Small intestine (tissue), 7 donors: ENCODE results near the gene BTG1. TPM values are rescaled to one million over a fixed set of nuclear protein-coding genes. Genes with fewer than 3 reads are reported as not detected.

ENCODE experiments used
- DNase-seq, 2 donors: peaks; one replicate each; pipeline versions ENCODE4 v3.0.0 to v3.0.0-alpha.2; 2013
- FAIRE-seq: peaks from 2 replicates; lab custom pipeline; 2012; peaks lifted over from hg19 to GRCh38; lab: Jason Lieb, UNC
- H3K27ac ChIP-seq, 3 donors: one replicate each; pipeline ENCODE4 v1.5.1; 2013; ENCODE audit warnings: low read length in 2 of 3, mild to moderate bottlenecking in 2 of 3, control low read depth in 1 of 3, inconsistent platforms in 1 of 3, low read depth in 1 of 3, moderate library complexity in 1 of 3
- H3K27me3 ChIP-seq, 3 donors: one replicate each; pipeline ENCODE4 v1.6.1; 2013; ENCODE audit warnings: low read length in 3 of 3, inconsistent platforms in 1 of 3; ENCODE audit not compliant: control insufficient read depth in 3 of 3, insufficient read depth in 3 of 3
- H3K36me3 ChIP-seq, 3 donors: one replicate each; pipeline ENCODE4 v1.6.1; 2013; ENCODE audit warnings: low read length in 3 of 3, inconsistent platforms in 1 of 3, low read depth in 1 of 3, mild to moderate bottlenecking in 1 of 3, moderate library complexity in 1 of 3; ENCODE audit not compliant: control insufficient read depth in 3 of 3, insufficient read depth in 2 of 3
- H3K4me1 ChIP-seq, 3 donors: one replicate each; pipeline ENCODE4 v1.6.1; 2013; ENCODE audit warnings: low read length in 2 of 3, inconsistent platforms in 1 of 3, low read depth in 1 of 3, mild to moderate bottlenecking in 1 of 3, moderate library complexity in 1 of 3; ENCODE audit not compliant: control insufficient read depth in 3 of 3, insufficient read depth in 2 of 3
- H3K4me3 ChIP-seq, 3 donors: one replicate each; pipeline ENCODE4 v1.5.1; 2013; ENCODE audit warnings: low read length in 3 of 3, control low read depth in 1 of 3, inconsistent platforms in 1 of 3, low read depth in 1 of 3, mild to moderate bottlenecking in 1 of 3, moderate library complexity in 1 of 3
- H3K9me3 ChIP-seq, 2 donors: one replicate each; pipeline ENCODE4 v1.6.1; 2013; ENCODE audit warnings: low read depth in 1 of 2, low read length in 1 of 2; ENCODE audit not compliant: control insufficient read depth in 2 of 2, insufficient read depth in 1 of 2
- WGBS, 3 donors: extraction: QIAGEN DNeasy Blood & Tissue Kit; methylation state at CpG; one replicate each; pipeline ENCODE4 v1.1.7; 2013; 5-methylcytosine and 5-hydroxymethylcytosine counted together
- polyA plus RNA-seq, 4 donors: library from polyadenylated mRNA; stranded (reverse) in 3 of 4; unstranded in 1 of 4; fragments of 200-250 nt in 3 of 4; fragments of 120-200 nt in 1 of 4; gene quantifications; one replicate each; pipeline versions ENCODE4 v1.2.1 to v1.2.3, GENCODE V29; 2013
- donor health status: healthy with polysubstance abuse.
- donor health status: control.
- donor health status: control.
- donor health status: Bipolar disorder and iron deficiency.
- donor health status: healthy.

BTG1 gene
- polyA plus RNA-seq, 4 donors: 38.8 to 61.1 (median 50.9) TPM

DNA sequence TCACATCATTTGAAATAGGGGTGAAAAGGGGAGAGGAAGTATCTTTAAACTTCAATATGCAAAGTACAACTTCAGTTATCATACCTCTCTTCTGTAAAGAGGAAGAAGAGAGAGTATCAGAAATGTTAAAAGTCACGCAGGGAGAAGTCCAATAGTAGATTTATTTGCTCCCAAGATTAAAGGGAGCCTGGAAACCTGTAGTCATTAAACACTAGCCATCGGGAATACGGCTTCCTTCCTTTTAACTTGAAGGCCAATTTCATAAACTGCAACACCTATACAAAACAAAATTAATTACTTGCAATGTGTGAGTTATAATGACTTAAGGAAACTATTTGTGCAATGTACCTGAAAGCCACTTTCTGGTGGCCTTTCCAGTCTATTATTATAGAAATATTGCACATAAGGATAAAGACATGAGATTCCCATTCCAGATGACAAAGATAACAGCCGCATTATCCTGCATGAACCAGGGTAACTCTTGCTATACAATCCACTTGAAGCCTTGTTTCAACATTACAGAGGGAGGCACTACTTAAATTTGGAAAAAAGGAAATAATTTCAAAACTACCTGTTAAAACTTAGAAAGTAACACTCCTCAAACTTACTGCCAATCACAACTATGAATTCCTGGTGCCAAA lies 4.6 kb downstream of the BTG1 start:
- WGBS, 3 donors: 1 to 5% (median 3%) methylated on average over 4 of the region's 4 CpGs
- DNase-seq (peak in 1 of 2 donors; percentile 37), FAIRE-seq (no peak)
- H3K27me3 ChIP-seq: no peaks in the 10 kb centered on the region
- H3K27ac ChIP-seq: peak overlapping the region in 2 of 3 donors; percentile 70 to 95
- H3K9me3 ChIP-seq: no peaks in the 10 kb centered on the region
- H3K4me3 ChIP-seq: peak overlapping the region; percentile 77 to 87 (median 78)
- peaks cover 3 to 4% (median 4%) of the 10 kb centered on the region in 3 donors for H3K36me3 ChIP-seq
- peaks cover 2 to 34% (median 14%) of the 10 kb centered on the region in 3 donors for H3K4me1 ChIP-seq

DNA sequence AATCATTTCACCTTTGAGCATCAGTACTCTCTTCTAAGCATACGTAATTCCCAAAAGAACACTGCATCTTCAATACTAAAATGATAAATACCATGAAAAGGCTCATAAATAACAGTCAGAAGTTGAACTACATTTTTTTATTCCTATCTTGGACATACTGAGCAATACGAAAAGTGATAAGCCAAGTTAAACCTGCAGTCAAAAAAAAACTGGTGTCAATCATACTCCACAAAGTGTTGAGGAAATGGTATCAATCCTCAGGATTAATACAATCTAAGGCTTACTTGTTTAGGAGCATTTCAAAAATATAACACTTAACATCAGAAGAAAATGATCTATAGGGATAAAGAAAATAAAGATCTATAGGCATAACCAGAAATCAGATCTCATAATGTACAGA lies 5.5 kb downstream of the BTG1 start:
- Histone ChIP-seq H3K27me3 (no peaks in the 10 kb centered on the region), H3K9me3 (no peaks in the 10 kb centered on the region), H3K4me1 (peaks cover 2 to 35% (median 15%) of the 10 kb centered on the region in 3 donors), H3K4me3 (peak overlapping the region; percentile 57 to 87 (median 77)), H3K36me3 (peaks cover 3 to 4% (median 4%) of the 10 kb centered on the region in 3 donors), H3K27ac (peak overlapping the region in 1 of 3 donors; percentile 95)
- DNase-seq (no peak), FAIRE-seq (no peak)
- WGBS, 3 donors: 12 to 19% (median 14%) methylated on average over 2 of the region's 2 CpGs

GRCh38 chr12:92139634-92140150 lies 6.0 kb downstream of the BTG1 start:
- peaks cover 3 to 4% (median 4%) of the 10 kb centered on the region in 3 donors for H3K36me3 ChIP-seq
- H3K4me3 ChIP-seq: peak overlapping the region; percentile 53 to 87 (median 57)
- DNase-seq: no peak
- peaks cover 2 to 38% (median 18%) of the 10 kb centered on the region in 3 donors for H3K4me1 ChIP-seq
- no peaks in the 10 kb centered on the region for H3K9me3 ChIP-seq
- H3K27me3 ChIP-seq: no peaks in the 10 kb centered on the region
- FAIRE-seq: no peak
- WGBS, 3 donors: 6 to 14% (median 13%) methylated on average over 2 of the region's 2 CpGs
- peak overlapping the region in 2 of 3 donors; percentile 34 to 75 for H3K27ac ChIP-seq

DNA sequence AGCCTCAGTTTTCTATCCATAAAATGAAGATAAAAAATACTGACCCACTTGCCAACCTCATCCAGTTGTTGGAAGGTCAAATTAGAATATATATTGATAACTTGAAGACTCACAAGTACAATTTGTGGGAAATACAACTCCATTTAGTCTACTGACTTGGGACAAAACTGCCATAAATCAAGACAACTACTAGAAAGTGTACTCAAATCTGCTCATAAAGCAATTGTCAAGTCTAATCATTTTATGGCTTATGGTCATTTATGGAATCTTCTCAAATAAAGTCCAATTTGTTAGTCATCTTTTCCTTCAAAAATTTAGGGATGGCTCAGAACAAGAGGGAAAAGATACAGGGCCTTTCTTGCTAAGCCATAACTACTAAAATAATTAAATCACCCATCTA lies 7.0 kb downstream of the BTG1 start:
- H3K27ac ChIP-seq: peak overlapping the region in 1 of 3 donors; percentile 48
- no peak for DNase-seq
- FAIRE-seq: no peak
- H3K9me3 ChIP-seq: no peaks in the 10 kb centered on the region
- H3K36me3 ChIP-seq: peaks cover 0 to 4% (median 3%) of the 10 kb centered on the region in 3 donors
- peak overlapping the region in 2 of 3 donors; percentile 29 to 44 for H3K4me3 ChIP-seq
- no peaks in the 10 kb centered on the region for H3K27me3 ChIP-seq
- peaks cover 7 to 41% (median 25%) of the 10 kb centered on the region in 3 donors for H3K4me1 ChIP-seq

GRCh38 chr12:92138144-92138543 lies 7.5 kb downstream of the BTG1 start:
- peaks cover 9 to 44% (median 25%) of the 10 kb centered on the region in 3 donors for H3K4me1 ChIP-seq
- peak overlapping the region in 2 of 3 donors; percentile 29 to 44 for H3K4me3 ChIP-seq
- H3K9me3 ChIP-seq: no peaks in the 10 kb centered on the region
- FAIRE-seq: no peak
- WGBS, 3 donors: 68 to 91% (median 71%) methylated on average over 1 of the region's 1 CpG
- peaks cover 0 to 4% (median 3%) of the 10 kb centered on the region in 3 donors for H3K36me3 ChIP-seq
- DNase-seq: no peak
- no peaks in the 10 kb centered on the region for H3K27me3 ChIP-seq
- H3K27ac ChIP-seq: peak overlapping the region; percentile 11 to 48 (median 20)

- FAIRE-seq: no peak
- peak overlapping the region in 1 of 3 donors; percentile 44 for H3K4me3 ChIP-seq
Observed at GRCh38 chr12:92136965-92137721, 8.5 kb downstream of the BTG1 start.

GRCh38 chr12:92136026-92136730 lies 9.5 kb downstream of the BTG1 start:
- 16 to 62% (median 41%) methylated on average over 8 of the region's 8 CpGs for WGBS, 3 donors
- peak overlapping the region; percentile 37 to 74 (median 48) for H3K27ac ChIP-seq
- no peaks in the 10 kb centered on the region for H3K9me3 ChIP-seq
- H3K4me1 ChIP-seq: peaks cover 11 to 44% (median 33%) of the 10 kb centered on the region in 3 donors
- H3K27me3 ChIP-seq: no peaks in the 10 kb centered on the region
- no peak for FAIRE-seq
- peaks cover 0 to 3% (median 2%) of the 10 kb centered on the region in 3 donors for H3K36me3 ChIP-seq
- peak; percentile 63 to 69 for DNase-seq
- peak overlapping the region in 1 of 3 donors; percentile 7 for H3K4me3 ChIP-seq

More at GRCh38 chr12:92136965-92137721, 8.5 kb downstream of the BTG1 start:
- DNase-seq: peak; percentile 60 to 69
- 26 to 43% (median 28%) methylated on average over 3 of the region's 3 CpGs for WGBS, 3 donors
- no peaks in the 10 kb centered on the region for H3K9me3 ChIP-seq
- H3K27me3 ChIP-seq: no peaks in the 10 kb centered on the region
- peak overlapping the region; percentile 48 to 78 (median 60) for H3K27ac ChIP-seq
- H3K4me1 ChIP-seq: peaks cover 11 to 44% (median 30%) of the 10 kb centered on the region in 3 donors
- peaks cover 0 to 3% (median 2%) of the 10 kb centered on the region in 3 donors for H3K36me3 ChIP-seq
